Activated naive CD4-positive, alpha-beta T cell treated with anti-CD3 and anti-CD28 coated beads, Interleukin-2, amount 10 ng/mL, durations not matched to agents 5 hours and 36 hours (primary cell): Measurements from ENCODE around the gene API5. TPM values are rescaled to one million over a fixed set of nuclear protein-coding genes. Genes with fewer than 3 reads are reported as not detected.

ENCODE experiments used
- total RNA-seq, 2 experiments: library from RNA; stranded (reverse); gene quantifications; one replicate each; pipeline ENCODE4 v1.2.3, GENCODE V29; 2021

Gene API5
- total RNA-seq, result 100 to 1,000 TPM; 106 to 113 TPM

DNA sequence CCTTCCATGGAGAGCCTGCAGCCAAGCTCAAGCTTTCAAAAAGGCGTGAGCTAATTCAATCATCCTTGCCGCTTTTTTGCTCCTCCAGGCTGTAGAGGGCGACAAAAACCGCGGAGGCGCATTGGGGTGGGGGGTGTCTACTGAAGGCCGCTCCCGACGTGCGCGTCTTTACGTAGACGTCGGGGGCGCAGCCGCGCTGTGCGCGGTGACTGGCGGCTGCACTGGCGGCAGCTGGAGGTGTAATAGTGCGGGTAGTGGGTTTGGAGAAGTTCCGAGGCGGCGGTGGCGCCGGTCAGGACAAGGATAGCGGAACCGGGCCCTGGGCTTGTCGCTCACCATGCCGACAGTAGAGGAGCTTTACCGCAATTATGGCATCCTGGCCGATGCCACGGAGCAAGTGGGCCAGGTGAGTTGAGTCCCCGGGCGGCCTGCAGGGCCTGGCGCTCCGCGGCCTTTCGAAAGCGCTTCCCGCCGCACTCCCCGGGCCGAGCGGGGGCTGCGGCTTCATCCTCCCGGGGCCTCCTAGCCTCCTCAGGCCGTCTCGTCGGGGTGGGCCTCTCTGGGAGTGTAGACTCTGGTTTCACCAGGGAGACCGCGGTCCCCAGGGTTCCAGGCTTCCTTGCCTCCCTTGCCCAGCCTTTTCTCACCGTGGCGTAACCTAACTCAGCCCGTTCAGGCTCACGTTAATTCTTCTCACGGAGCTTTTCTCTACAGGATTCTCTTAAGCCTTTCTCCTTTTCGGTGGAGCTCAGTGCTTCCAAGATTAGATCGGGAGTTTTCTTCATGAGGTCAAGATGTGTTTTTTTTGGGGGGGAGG is at the start of gene API5:
API5 (plus strand) TSS at position 206 of the 817 bp plus-strand sequence; CDS start at position 338, 132 bp downstream.

DNA sequence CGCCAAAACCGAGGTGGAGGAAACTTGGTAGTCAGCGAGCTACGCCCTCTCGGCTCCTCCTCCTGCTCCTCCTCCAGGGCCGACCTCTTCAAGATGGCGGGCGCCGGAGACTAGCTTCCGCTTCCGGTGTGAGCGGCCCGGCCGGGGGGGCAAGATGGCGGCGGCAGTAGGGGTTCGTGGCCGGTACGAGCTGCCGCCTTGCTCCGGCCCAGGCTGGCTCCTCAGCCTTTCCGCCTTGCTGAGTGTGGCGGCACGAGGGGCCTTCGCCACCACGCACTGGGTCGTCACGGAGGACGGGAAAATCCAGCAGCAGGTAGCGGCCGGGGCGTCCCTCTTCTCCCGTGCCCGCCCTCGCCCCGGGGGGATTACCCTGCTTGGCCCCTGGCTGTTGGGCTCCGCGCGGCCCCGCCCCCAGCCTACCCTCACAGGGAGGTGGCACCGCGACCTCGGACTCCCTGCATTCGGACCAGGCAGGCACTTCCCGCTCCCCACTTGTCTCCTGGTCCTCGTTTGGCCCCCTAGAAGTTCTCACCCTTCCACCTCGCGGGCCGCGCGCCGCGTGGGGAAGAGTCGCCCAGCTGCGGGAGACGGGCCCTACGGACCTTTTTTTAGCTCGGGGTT is 47.1 kb downstream of the API5 start, which contains the start of gene TTC17:
TTC17 (plus strand) TSS at position 120 of the 621 bp plus-strand sequence; CDS start at position 155, 35 bp downstream.

Other genes starting within 250 kb of the API5 start
- gene TTC17, start 46.9 kb downstream of the API5 start, total RNA-seq, result 10 to 100 TPM; 74.9 to 78.0 TPM